ES-I3 (cell line): Measurements from ENCODE around the gene VPS13C.

Experiments used
- H3K36me3 ChIP-seq: 2 replicates; pipeline ENCODE4 v1.6.1; 2013; ENCODE audit warnings: mild to moderate bottlenecking, low read length, control low read depth, moderate library complexity; ENCODE audit not compliant: insufficient read depth
- H3K4me1 ChIP-seq: 2 replicates; pipeline ENCODE4 v1.6.1; 2013; ENCODE audit warnings: mild to moderate bottlenecking, control low read depth, low read length; ENCODE audit not compliant: insufficient read depth
- H3K9ac ChIP-seq: 2 replicates; pipeline ENCODE4 v1.6.1; 2013; ENCODE audit warnings: low read depth, mild to moderate bottlenecking, low read length, moderate library complexity
- H3K9me3 ChIP-seq: 2 replicates; pipeline ENCODE4 v1.6.1; 2013; ENCODE audit warnings: mild to moderate bottlenecking, low read length, moderate library complexity; ENCODE audit not compliant: control insufficient read depth, insufficient read depth

VPS13C gene

DNA sequence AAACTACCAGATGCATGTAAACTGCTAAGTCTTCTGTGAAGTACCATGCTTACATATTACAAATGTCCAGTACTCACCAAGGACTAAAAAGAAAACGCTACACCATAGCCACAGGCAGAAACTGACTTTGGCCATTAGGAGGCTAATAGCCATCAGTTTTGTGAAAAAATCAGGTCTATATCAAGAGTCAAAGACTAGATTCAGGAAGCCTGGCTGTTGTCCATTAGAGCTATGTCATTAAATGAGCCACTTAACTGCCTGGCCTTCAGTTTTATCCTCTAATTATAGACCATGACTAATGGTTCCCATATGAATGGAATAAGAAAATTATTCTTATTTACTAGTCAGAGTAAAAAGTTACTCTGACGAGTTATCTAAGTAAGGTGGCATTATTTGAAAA is 144.1 kb downstream of the VPS13C start:
- no peaks in the 10 kb centered on the region for H3K4me1 ChIP-seq
- no peaks in the 10 kb centered on the region for H3K36me3 ChIP-seq
- no peaks in the 10 kb centered on the region for H3K9me3 ChIP-seq
- H3K9ac ChIP-seq, result no peak overlapping the region

DNA sequence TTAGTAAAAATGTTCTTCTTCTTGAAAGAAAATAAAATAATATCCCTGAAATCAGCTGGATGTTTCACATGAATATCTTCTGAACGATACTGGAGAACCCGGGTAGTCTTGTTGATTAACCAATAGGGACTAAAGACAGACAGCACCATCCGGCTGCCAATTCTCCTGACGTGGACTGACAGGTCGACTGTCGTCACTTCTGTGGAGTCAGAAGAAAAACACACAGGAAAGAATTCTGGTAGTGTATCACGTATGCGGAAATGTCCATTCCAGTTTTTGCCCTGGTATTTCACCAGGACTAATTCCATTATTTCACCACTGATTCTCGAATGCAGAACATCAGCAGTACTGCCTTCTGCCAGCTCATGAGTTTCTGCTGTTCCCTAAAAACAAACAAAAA is 144.6 kb downstream of the VPS13C start:
- Histone ChIP-seq H3K4me1 (no peaks in the 10 kb centered on the region), H3K9me3 (no peaks in the 10 kb centered on the region), H3K36me3 (no peaks in the 10 kb centered on the region), H3K9ac (no peak overlapping the region)

GRCh38 chr15:61910839-61911369 is 149.3 kb downstream of the VPS13C start:
- Histone ChIP-seq H3K9me3 (no peaks in the 10 kb centered on the region), H3K9ac (no peak overlapping the region), H3K4me1 (no peaks in the 10 kb centered on the region), H3K36me3 (no peaks in the 10 kb centered on the region)

DNA sequence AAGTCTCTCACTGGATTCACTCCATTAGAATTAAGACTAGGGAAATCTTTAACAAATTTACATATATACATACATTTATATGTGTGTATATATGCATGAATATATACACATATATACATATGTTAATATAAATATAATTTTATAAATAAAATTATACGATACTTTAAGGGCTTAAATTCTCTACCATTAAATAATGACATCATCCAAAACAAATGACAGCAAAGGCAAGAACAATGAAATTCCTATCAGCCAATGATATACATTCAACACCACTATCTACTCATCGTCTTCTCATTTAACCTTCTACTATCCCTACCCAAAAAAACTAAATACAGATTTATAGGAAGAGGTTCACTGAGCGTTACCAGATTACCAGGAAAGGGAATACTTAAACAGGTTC is 152.0 kb downstream of the VPS13C start:
- H3K36me3 ChIP-seq, result no peaks in the 10 kb centered on the region
- H3K9ac ChIP-seq, result no peak overlapping the region
- no peaks in the 10 kb centered on the region for H3K4me1 ChIP-seq
- H3K9me3 ChIP-seq, result no peaks in the 10 kb centered on the region

DNA sequence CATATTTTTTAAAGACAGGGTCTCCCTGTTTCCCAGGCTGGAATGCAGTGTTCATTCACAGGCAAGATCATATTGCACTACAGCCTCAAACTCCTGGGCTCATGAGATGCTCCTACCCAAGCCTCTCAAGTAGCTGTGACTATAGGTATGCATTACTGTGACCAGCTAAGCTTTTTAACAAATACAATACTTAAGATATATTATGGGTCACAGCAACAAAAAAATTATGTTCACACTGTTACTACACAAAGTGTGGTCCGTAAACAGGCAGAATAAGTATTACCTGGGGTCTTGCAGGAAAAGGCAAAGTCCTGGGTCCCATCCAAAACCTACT is 152.5 kb downstream of the VPS13C start:
- Histone ChIP-seq H3K4me1 (no peaks in the 10 kb centered on the region), H3K9me3 (no peaks in the 10 kb centered on the region), H3K36me3 (no peaks in the 10 kb centered on the region), H3K9ac (no peak overlapping the region)

GRCh38 chr15:61906961-61907752 is 153.1 kb downstream of the VPS13C start:
- H3K9ac ChIP-seq, result no peak overlapping the region
- H3K36me3 ChIP-seq, result no peaks in the 10 kb centered on the region
- no peaks in the 10 kb centered on the region for H3K9me3 ChIP-seq
- H3K4me1 ChIP-seq, result no peaks in the 10 kb centered on the region

DNA sequence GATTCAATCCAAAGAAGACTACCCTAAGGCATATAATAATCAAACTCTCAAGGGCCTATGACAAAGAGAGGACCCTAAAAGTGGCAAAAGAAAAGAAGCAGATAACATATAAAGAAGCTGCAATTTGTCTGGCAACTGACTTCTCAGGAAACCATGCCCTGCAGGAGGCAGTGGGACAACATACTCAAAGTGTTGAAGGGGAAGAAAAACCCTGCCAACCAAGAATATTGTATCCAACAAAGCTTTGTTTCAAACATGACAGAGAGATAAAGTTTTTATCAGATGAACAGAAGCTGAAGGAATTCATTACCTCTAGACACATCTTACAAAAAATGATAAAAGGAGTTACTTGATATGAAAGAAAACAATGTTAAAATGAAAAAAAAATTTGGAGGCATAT is 167.1 kb downstream of the VPS13C start:
- Histone ChIP-seq H3K9ac (no peak overlapping the region), H3K36me3 (no peaks in the 10 kb centered on the region), H3K9me3 (0 out of 2 replicates have a peak, but pooled peaks cover 2% of the 10 kb centered on the region), H3K4me1 (no peaks in the 10 kb centered on the region)

GRCh38 chr15:61892140-61892539 is 168.1 kb downstream of the VPS13C start:
- Histone ChIP-seq H3K9ac (no peak overlapping the region), H3K4me1 (no peaks in the 10 kb centered on the region), H3K9me3 (0 out of 2 replicates have a peak, but pooled peaks cover 2% of the 10 kb centered on the region), H3K36me3 (no peaks in the 10 kb centered on the region)

DNA sequence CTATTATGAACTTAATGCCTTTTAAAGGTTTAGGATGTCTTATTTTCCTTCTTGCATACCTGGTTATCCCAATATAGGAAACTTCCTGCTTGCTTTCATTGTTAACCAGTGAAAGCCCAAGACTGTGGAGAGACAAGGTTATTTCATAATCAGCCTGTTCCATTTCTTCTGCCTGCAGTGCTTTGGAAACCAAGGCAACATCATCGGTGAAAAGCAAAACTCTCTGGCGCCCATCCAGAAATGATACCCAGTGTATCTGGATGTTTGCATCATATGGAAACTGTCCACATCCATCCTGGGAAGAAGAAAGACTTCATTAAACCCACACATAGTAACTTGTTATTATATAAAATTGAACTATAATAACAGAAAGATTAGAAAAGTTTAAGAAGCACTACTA is 170.1 kb downstream of the VPS13C start:
- no peaks in the 10 kb centered on the region for H3K36me3 ChIP-seq
- 0 out of 2 replicates have a peak, but pooled peaks cover 2% of the 10 kb centered on the region for H3K9me3 ChIP-seq
- no peaks in the 10 kb centered on the region; the same call in 1 of the 2 replicates for H3K4me1 ChIP-seq
- no peak overlapping the region for H3K9ac ChIP-seq

- Histone ChIP-seq H3K36me3 (no peaks in the 10 kb centered on the region), H3K9ac (no peak overlapping the region), H3K4me1 (no peaks in the 10 kb centered on the region; the same call in 1 of the 2 replicates), H3K9me3 (0 out of 2 replicates have a peak, but pooled peaks cover 2% of the 10 kb centered on the region)
Measured at GRCh38 chr15:61889706-61890105, 170.5 kb downstream of the VPS13C start.

DNA sequence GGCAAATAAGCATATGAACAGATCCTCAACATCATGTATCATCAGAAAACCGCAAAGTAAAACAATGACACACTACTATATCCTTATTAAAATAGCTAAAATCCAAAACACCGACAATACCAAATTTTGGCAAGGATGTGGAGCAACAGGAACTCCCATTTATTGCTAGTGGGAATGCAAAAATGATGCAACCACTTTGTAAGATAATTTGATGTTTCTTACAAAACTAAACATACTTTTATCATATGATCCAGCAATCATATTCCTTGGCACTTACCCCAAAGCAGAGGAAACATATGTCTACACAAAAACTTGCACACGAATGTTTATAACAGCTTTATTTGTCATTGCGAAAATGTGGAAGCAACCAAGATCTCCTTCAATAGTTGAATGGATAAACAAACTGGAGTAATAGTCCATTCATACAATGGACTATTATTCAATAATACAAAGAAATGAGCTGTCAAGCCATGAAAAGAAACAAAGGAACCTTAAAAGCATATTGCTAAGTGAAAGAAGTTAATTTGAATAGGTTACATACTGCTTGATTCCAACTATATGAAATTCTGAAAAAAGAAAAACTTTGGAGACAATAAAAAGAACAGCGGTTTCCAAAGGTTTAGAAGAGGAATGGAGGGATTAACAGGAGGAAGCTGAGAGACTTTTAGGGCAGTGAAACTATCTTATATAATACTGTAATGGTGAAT is 172.0 kb downstream of the VPS13C start:
- Histone ChIP-seq H3K9me3 (0 out of 2 replicates have a peak, but pooled peaks cover 2% of the 10 kb centered on the region), H3K36me3 (no peaks in the 10 kb centered on the region), H3K4me1 (no peaks in the 10 kb centered on the region; the same call in 1 of the 2 replicates), H3K9ac (no peak overlapping the region)

GRCh38 chr15:61880084-61880483 is 180.2 kb downstream of the VPS13C start:
- H3K4me1 ChIP-seq, result no peaks in the 10 kb centered on the region
- no peaks in the 10 kb centered on the region for H3K36me3 ChIP-seq
- no peaks in the 10 kb centered on the region for H3K9me3 ChIP-seq
- no peak overlapping the region for H3K9ac ChIP-seq

- no peaks in the 10 kb centered on the region for H3K4me1 ChIP-seq
- H3K9me3 ChIP-seq, result no peaks in the 10 kb centered on the region
- no peaks in the 10 kb centered on the region for H3K36me3 ChIP-seq
- H3K9ac ChIP-seq, result no peak overlapping the region
Measured at GRCh38 chr15:61879219-61879618, 181.0 kb downstream of the VPS13C start.

- Histone ChIP-seq H3K9ac (no peak overlapping the region), H3K36me3 (no peaks in the 10 kb centered on the region), H3K9me3 (no peaks in the 10 kb centered on the region), H3K4me1 (no peaks in the 10 kb centered on the region)
Measured at GRCh38 chr15:61871926-61872522, 188.2 kb downstream of the VPS13C start.
